GM12878 (cell line): ENCODE results near the gene TRPM3. TPM values are rescaled to one million over a fixed set of nuclear protein-coding genes. Genes with fewer than 3 reads are reported as not detected.

Source experiments
- ATAC-seq: fragments of 200-7000 bp; cut with Tn5 transposase; 3 replicates; pipeline ENCODE4 v1.9.1; 2020; ENCODE audit warnings: mild to moderate bottlenecking, moderate library complexity
- BruUV-seq: library from RNA; stranded (reverse); fragments of 400-500 nt; replicated peaks from 2 replicates; lab custom pipeline; 2021; lab: Mats Ljungman, UMichigan
- CTCF ChIA-PET: fragments of 300-600 bp; sonication (Branson Sonifier 250); formaldehyde crosslinking; extraction: SDS; loops from one replicate; lab custom pipeline; 2021; ENCODE audit warnings: inconsistent platforms; lab: Yijun Ruan, JAX
- POLR2A ChIA-PET: fragments of 350-600 bp; formaldehyde crosslinking; extraction: SDS; loops from one replicate; lab custom pipeline; 2021; ENCODE audit warnings: inconsistent platforms; lab: Charles Lee
- RAD21 ChIA-PET: fragments of 300-600 bp; sonication (Branson Sonifier 250); formaldehyde crosslinking; loops from one replicate; lab custom pipeline; 2023; ENCODE audit warnings: antibody characterized with exemption; ENCODE audit not compliant: unreplicated experiment; lab: Charles Lee
- SMC1A ChIA-PET: fragments of 300-600 bp; sonication (Branson Sonifier 250); formaldehyde crosslinking; loops from one replicate; lab custom pipeline; 2023; ENCODE audit not compliant: unreplicated experiment, uncharacterized antibody; lab: Charles Lee
- DNase-seq: peaks from one replicate; pipeline ENCODE4 v3.0.0-alpha.2; 2011; ENCODE audit warnings: low read depth, low spot score
- FAIRE-seq: peaks from 3 replicates; lab custom pipeline; 2011; peaks lifted over from hg19 to GRCh38; lab: Jason Lieb, UNC
- H2AFZ ChIP-seq: 2 replicates; pipeline ENCODE4 v1.6.0; 2011; ENCODE audit warnings: low read depth, low read length, control low read depth; ENCODE audit not compliant: control insufficient read depth
- H3K27ac ChIP-seq: 2 replicates; pipeline ENCODE4 v1.5.1; 2011; ENCODE audit warnings: control low read depth; ENCODE audit not compliant: control insufficient read depth, insufficient read depth
- H3K27me3 ChIP-seq, 2 experiments: replicated peaks in 1 of 2; 2 replicates each; pipeline versions ENCODE4 v1.6.0 to v1.6.1; 2011; ENCODE audit warnings: low read length in 1 of 2; ENCODE audit not compliant: control insufficient read depth in 2 of 2, insufficient read depth in 2 of 2
- H3K36me3 ChIP-seq, 2 experiments: 2 replicates each; pipeline ENCODE4 v1.5.1; 2011; ENCODE audit warnings: low read length in 1 of 2; ENCODE audit not compliant: control insufficient read depth in 2 of 2, insufficient read depth in 2 of 2
- H3K4me1 ChIP-seq: 2 replicates; pipeline ENCODE4 v1.6.1; 2011; ENCODE audit warnings: mild to moderate bottlenecking, low read length, moderate library complexity, mixed read lengths; ENCODE audit not compliant: control insufficient read depth, insufficient read depth
- H3K4me2 ChIP-seq: 2 replicates; pipeline ENCODE4 v1.6.0; 2011; ENCODE audit warnings: control low read depth; ENCODE audit not compliant: control insufficient read depth, insufficient read depth
- H3K4me3 ChIP-seq: fragments of 200-600 bp; sonication (generic); 2 replicates; pipeline ENCODE4 v1.5.1; 2016
- H3K79me2 ChIP-seq: 2 replicates; pipeline ENCODE4 v1.6.0; 2011; ENCODE audit warnings: low read length; ENCODE audit not compliant: control insufficient read depth, insufficient read depth
- H3K9ac ChIP-seq: 2 replicates; pipeline ENCODE4 v1.8.0; 2011; ENCODE audit warnings: low read length, control low read depth, mixed read lengths; ENCODE audit not compliant: control insufficient read depth, insufficient read depth
- H3K9me3 ChIP-seq: replicated peaks from 3 replicates; pipeline ENCODE4 v1.5.1; 2011; ENCODE audit warnings: mild to moderate bottlenecking, low read length; ENCODE audit not compliant: control insufficient read depth, insufficient read depth
- H4K20me1 ChIP-seq: 2 replicates; pipeline ENCODE4 v1.6.0; 2011; ENCODE audit not compliant: control insufficient read depth, insufficient read depth
- CEBPB ChIP-seq, 2 experiments: fragments of 150-350 bp in 1 of 2; IDR thresholded peaks; 2 replicates each; pipeline ENCODE4 v1.6.1; 2012 to 2014; ENCODE audit warnings: low read depth in 2 of 2, low read length in 2 of 2, borderline replicate concordance in 1 of 2, inconsistent platforms in 1 of 2
- DPF2 ChIP-seq: fragments of 450-650 bp; IDR thresholded peaks from 2 replicates; pipeline ENCODE4 v1.6.1; 2017; ENCODE audit warnings: mild to moderate bottlenecking
- LARP7 ChIP-seq: fragments of 450-650 bp; IDR thresholded peaks from 2 replicates; pipeline ENCODE4 v1.6.1; 2017; ENCODE audit warnings: mild to moderate bottlenecking
- NR2C1 ChIP-seq: fragments of 450-650 bp; IDR thresholded peaks from 2 replicates; pipeline ENCODE4 v1.6.1; 2017; ENCODE audit warnings: antibody characterized with exemption, mild to moderate bottlenecking, moderate library complexity
- SPI1 ChIP-seq: IDR thresholded peaks from 2 replicates; pipeline ENCODE4 v1.6.1; 2011; ENCODE audit warnings: low read depth, mild to moderate bottlenecking, low read length, moderate library complexity, borderline replicate concordance; ENCODE audit not compliant: insufficient read depth
- SREBF2 ChIP-seq: IDR thresholded peaks from 2 replicates; pipeline ENCODE4 v1.6.1; 2012; ENCODE audit warnings: mild to moderate bottlenecking, low read length
- TAF1 ChIP-seq: IDR thresholded peaks from 2 replicates; pipeline ENCODE4 v1.6.1; 2011; ENCODE audit warnings: mild to moderate bottlenecking, low read depth, low read length, borderline replicate concordance
- TCF12 ChIP-seq: IDR thresholded peaks from 2 replicates; pipeline ENCODE4 v1.6.1; 2011; ENCODE audit warnings: low read depth, mild to moderate bottlenecking, low read length
- YBX1 ChIP-seq: fragments of 450-650 bp; IDR thresholded peaks from 2 replicates; pipeline ENCODE4 v1.6.1; 2016; ENCODE audit warnings: antibody characterized with exemption
- ZNF24 ChIP-seq: fragments of 450-650 bp; IDR thresholded peaks from 2 replicates; pipeline ENCODE4 v1.6.1; 2017; ENCODE audit warnings: antibody characterized with exemption, mild to moderate bottlenecking
- ZSCAN29 ChIP-seq: fragments of 450-650 bp; IDR thresholded peaks from 2 replicates; pipeline ENCODE4 v1.6.1; 2017; ENCODE audit warnings: mild to moderate bottlenecking, moderate library complexity
- WGBS: methylation state at CpG from one replicate; pipeline ENCODE4 v1.1.6; 2016; ENCODE audit warnings: low lambda C conversion rate; ENCODE audit not compliant: insufficient replicate concordance, insufficient coverage; ENCODE audit errors: missing lambda C conversion rate; 5-methylcytosine and 5-hydroxymethylcytosine counted together
- in situ Hi-C: fragments of 300-500 bp; cut with MboI; formaldehyde crosslinking; loops from 9 replicates; pipeline ENCODE4 v1.14.3; 2018; ENCODE audit warnings: mixed read lengths
- intact Hi-C: fragments of 100-400 bp; cut with micrococcal nuclease; formaldehyde crosslinking; loops from one replicate; pipeline ENCODE4 v1.14.2; 2022; ENCODE audit not compliant: unreplicated experiment
- polyA plus RNA-seq, 11 experiments: library from polyadenylated mRNA; depleted of rRNA in 4 of 11; unstranded in 6 of 11; stranded (reverse) in 5 of 11; fragments of >200 nt; fragmentation: Nextera tagmentation in 4 of 11; fragmentation: Illumina TruSeq in 1 of 11; extraction: Ambion mirVana in 4 of 11; extraction: Trizol in 1 of 11; gene quantifications; 1 replicate in 1 of 11; 2 replicates in 10 of 11; pipeline versions ENCODE4 v1.2.1 to v1.2.3, GENCODE V29; 2011 to 2016; ENCODE audit warnings: inconsistent platforms in 2 of 11, missing spikeins in 2 of 11, low read depth in 1 of 11
- total RNA-seq, 4 experiments: library from RNA; depleted of rRNA in 3 of 4; stranded (reverse); fragments of >200 nt in 3 of 4; fragmentation: Illumina TruSeq in 1 of 4; extraction: Trizol in 1 of 4; gene quantifications; 2 replicates each; pipeline versions ENCODE4 v1.2.1 to v1.2.3, GENCODE V29; 2013 to 2021
- TF ChIP-seq, protein P1 (sequence below): fragments of 450-650 bp; formaldehyde crosslinking; IDR thresholded peaks from 2 replicates; pipeline ENCODE4 v1.4.0; 2022; ENCODE audit warnings: mild to moderate bottlenecking, moderate library complexity
- TF ChIP-seq, protein P2 (sequence below): IDR thresholded peaks from 2 replicates; pipeline ENCODE4 v1.6.1; 2012; ENCODE audit warnings: low read depth, low read length, improper control_type of control experiment
- TF ChIP-seq, protein P3 (sequence below): IDR thresholded peaks from 2 replicates; pipeline ENCODE4 v1.6.1; 2012; ENCODE audit warnings: mild to moderate bottlenecking, low read depth, low read length

The TRPM3 gene
- total and polyA plus RNA-seq, 10 of the 15 experiments (the other 5 are each of a cell fraction or from before 2014, with no cell fraction given) = not detected

DNA sequence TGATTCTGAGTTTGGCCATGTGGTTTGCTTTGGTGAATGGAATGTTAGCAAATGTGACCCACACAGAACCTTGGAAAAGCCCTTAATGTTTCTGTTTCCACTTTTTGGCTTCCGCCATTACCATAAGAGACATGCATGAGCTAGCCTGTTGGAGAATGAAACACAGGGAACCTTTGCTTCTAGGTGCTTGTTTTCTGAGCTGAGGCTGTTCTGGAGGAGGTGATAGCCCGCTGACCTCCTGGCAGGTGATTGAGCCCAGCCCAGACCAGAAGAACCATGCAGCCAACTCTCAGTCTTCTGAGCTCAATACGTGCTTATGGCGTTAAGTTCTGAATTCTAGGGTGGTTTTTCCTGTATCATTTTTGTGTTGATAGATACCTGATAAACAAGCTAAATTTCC, 558.4 kb downstream of the TRPM3 start (continued):
- TF ChIP-seq, protein P1, sequence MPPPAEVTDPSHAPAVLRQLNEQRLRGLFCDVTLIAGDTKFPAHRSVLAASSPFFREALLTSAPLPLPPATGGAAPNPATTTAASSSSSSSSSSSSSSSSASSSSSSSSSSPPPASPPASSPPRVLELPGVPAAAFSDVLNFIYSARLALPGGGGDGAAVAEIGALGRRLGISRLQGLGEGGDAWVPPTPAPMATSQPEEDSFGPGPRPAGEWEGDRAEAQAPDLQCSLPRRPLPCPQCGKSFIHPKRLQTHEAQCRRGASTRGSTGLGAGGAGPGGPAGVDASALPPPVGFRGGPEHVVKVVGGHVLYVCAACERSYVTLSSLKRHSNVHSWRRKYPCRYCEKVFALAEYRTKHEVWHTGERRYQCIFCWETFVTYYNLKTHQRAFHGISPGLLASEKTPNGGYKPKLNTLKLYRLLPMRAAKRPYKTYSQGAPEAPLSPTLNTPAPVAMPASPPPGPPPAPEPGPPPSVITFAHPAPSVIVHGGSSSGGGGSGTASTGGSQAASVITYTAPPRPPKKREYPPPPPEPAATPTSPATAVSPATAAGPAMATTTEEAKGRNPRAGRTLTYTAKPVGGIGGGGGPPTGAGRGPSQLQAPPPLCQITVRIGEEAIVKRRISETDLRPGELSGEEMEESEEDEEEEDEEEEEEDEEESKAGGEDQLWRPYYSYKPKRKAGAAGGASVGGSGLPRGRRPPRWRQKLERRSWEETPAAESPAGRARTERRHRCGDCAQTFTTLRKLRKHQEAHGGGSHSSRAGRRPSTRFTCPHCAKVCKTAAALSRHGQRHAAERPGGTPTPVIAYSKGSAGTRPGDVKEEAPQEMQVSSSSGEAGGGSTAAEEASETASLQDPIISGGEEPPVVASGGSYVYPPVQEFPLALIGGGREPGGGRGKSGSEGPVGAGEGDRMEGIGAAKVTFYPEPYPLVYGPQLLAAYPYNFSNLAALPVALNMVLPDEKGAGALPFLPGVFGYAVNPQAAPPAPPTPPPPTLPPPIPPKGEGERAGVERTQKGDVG = no peak
- TF ChIP-seq SPI1 (no peak), ZNF24 (no peak)

DNA sequence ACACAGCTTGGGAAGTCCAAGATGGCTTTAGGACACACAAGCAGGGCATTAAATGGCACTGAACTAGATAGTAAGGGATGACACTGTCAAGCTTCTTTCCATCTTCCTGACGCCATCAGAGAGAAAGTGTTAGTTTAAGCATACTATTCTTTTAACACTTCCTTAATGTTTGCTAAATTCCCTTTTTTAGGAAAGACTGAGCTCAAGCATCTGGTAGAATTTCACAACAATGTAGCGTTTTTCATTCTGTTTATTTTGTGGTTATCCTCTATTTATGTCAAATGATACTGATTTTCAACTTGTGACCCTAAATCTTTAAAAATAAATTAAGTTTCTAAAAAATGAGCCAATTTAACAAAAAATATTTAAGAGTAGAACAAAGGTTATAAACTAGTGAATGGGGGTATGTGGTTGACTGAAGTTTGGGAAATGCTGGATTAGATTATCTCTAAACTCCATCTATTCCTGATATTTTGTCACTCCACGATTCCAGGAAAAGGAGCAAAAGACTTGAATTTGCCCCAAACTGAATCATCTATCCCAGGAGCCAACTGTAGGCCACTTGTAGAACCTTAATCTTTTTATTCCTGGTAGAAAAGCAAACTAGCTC, 559.5 kb downstream of the TRPM3 start:
- FAIRE-seq = no peak
- ChIA-PET CTCF (interaction anchor here (0.8 to 2.5 kb wide), 4 partner anchors 10 to 221 kb away, joined by 3 to 13 read pairs (median 4); no protein-coding TSS in a partner anchor), RAD21 (interaction anchor here (0.6 to 3.7 kb wide), 3 partner anchors 40 to 46 kb away, joined by 7 to 19 read pairs (median 11); no protein-coding TSS in a partner anchor)
- Histone ChIP-seq H3K79me2 (no peaks in the 10 kb centered on the region), H3K27me3 (no peaks in the 10 kb centered on the region), H3K9ac (no peak overlapping the region), H2AFZ (no peak overlapping the region), H3K27ac (no peak overlapping the region)
- intact Hi-C loops = loop anchor here (5.0 kb wide), 1 partner anchor 150 kb away; the partner anchor contains the start of gene KLF9
- TF ChIP-seq, protein P2, sequence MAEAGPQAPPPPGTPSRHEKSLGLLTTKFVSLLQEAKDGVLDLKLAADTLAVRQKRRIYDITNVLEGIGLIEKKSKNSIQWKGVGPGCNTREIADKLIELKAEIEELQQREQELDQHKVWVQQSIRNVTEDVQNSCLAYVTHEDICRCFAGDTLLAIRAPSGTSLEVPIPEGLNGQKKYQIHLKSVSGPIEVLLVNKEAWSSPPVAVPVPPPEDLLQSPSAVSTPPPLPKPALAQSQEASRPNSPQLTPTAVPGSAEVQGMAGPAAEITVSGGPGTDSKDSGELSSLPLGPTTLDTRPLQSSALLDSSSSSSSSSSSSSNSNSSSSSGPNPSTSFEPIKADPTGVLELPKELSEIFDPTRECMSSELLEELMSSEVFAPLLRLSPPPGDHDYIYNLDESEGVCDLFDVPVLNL = no peak
- TF ChIP-seq YBX1 (no peak), TAF1 (no peak), TCF12 (no peak), DPF2 (no peak), SREBF2 (no peak), NR2C1 (no peak), ZSCAN29 (no peak), CEBPB (IDR thresholded peaks at IDR 0.05; ENCODE audit: borderline replicate concordance in 1 of 2, low read depth in 2 of 2, low read length in 2 of 2) (no peak), LARP7 (no peak)
- TF ChIP-seq, protein P3, sequence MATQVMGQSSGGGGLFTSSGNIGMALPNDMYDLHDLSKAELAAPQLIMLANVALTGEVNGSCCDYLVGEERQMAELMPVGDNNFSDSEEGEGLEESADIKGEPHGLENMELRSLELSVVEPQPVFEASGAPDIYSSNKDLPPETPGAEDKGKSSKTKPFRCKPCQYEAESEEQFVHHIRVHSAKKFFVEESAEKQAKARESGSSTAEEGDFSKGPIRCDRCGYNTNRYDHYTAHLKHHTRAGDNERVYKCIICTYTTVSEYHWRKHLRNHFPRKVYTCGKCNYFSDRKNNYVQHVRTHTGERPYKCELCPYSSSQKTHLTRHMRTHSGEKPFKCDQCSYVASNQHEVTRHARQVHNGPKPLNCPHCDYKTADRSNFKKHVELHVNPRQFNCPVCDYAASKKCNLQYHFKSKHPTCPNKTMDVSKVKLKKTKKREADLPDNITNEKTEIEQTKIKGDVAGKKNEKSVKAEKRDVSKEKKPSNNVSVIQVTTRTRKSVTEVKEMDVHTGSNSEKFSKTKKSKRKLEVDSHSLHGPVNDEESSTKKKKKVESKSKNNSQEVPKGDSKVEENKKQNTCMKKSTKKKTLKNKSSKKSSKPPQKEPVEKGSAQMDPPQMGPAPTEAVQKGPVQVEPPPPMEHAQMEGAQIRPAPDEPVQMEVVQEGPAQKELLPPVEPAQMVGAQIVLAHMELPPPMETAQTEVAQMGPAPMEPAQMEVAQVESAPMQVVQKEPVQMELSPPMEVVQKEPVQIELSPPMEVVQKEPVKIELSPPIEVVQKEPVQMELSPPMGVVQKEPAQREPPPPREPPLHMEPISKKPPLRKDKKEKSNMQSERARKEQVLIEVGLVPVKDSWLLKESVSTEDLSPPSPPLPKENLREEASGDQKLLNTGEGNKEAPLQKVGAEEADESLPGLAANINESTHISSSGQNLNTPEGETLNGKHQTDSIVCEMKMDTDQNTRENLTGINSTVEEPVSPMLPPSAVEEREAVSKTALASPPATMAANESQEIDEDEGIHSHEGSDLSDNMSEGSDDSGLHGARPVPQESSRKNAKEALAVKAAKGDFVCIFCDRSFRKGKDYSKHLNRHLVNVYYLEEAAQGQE = no peak
- TF ChIP-seq, all 136 proteins: peak for 0
- ChIA-PET POLR2A (interaction anchor here (1.4 to 3.2 kb wide), 2 partner anchors 42 to 141 kb away, joined by 3 to 10 read pairs; no protein-coding TSS in a partner anchor), SMC1A (interaction anchor here (0.7 to 6.2 kb wide), 6 partner anchors 10 to 144 kb away, joined by 3 to 41 read pairs (median 3); no protein-coding TSS in a partner anchor)
- Histone ChIP-seq H3K4me2 (no peak overlapping the region), H3K36me3 (no peaks in the 10 kb centered on the region), H4K20me1 (peaks cover 3% of the 10 kb centered on the region; the same call in 1 of the 2 replicates), H3K4me3 (no peak overlapping the region), H3K9me3 (no peaks in the 10 kb centered on the region; the same call in 2 of the 3 replicates), H3K4me1 (peaks cover 26% of the 10 kb centered on the region)
- in situ Hi-C loops = no loop called here
- BruUV-seq = no TSS peak
- ATAC-seq = no peak
- WGBS = 53% methylated on average over 3 of the region's 3 CpGs
- DNase-seq = no peak
